Hypothalamus (tissue), 51 donors: ENCODE measurements around the gene ADGRD1.
A peak's percentile ranks its signal among the peaks of the same experiment; 100 is the strongest.

Source experiments
- DNase-seq, 51 donors: peaks; one replicate each; lab custom pipeline; 2025; lab: John Stamatoyannopoulos, UW

Gene ADGRD1

DNA sequence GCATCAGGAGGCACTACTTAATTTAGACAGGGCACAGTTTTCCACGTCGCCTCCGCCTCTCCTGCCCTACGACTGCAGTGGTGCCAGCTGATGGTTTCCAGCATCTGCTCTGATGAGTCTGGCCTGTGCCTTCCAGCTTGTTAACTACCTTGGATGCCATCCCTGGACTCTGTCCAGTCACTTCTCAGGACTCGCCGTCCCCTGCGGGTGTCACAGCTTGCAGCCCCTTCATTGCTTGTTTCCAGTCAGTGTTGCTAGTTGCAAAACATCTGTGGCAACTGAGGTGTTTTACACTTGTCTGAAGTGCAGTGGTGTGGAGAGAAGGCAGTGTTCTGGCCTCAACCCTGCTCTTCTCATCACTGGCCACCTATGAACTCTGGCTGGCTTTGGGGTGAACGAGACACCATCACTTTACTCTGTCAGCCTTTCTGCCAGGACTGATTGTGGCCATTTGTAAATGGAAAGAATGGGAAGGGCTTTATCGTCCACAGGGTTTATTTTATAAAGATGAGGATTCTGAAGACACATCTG is 8.3 kb downstream of the ADGRD1 start:
- DNase-seq, result no peak

DNA sequence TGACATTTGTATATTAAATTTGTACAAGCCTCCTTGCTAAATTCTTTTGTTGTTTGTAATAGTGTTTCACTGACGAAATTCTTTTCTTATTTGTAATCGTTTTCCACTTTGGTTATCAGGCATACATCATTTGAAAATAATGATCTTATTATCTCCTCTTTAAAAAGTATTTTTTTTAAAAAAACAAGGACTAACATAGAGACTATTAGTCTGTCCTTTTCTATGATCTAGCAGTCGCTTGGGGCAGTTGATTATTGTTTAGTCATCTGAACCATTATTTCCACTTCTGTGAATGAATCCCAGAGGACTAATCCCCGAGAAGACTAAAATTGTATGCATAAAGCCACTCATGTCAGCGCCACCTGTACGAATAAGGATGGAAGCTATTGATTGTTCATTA is 11.5 kb downstream of the ADGRD1 start:
- no peak for DNase-seq

DNA sequence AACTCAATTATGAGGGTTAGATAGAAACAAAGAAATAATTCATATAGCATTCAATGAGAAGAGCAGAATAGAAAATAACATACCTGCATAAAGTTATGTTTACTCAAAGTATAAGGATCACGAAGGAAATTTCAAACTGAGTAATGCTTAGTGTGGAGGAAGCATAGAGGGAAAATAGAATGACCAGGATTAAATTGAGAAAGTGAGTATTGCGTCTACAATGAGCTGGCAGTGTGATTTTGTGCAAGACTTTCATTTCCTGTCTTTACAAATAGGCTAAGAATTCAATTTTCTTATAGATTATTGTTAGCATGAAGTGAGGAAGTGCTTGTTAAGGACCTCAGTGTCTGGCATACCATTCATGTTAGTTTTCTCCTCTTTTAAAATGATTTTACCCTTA is 12.0 kb downstream of the ADGRD1 start:
- DNase-seq, result no peak

DNA sequence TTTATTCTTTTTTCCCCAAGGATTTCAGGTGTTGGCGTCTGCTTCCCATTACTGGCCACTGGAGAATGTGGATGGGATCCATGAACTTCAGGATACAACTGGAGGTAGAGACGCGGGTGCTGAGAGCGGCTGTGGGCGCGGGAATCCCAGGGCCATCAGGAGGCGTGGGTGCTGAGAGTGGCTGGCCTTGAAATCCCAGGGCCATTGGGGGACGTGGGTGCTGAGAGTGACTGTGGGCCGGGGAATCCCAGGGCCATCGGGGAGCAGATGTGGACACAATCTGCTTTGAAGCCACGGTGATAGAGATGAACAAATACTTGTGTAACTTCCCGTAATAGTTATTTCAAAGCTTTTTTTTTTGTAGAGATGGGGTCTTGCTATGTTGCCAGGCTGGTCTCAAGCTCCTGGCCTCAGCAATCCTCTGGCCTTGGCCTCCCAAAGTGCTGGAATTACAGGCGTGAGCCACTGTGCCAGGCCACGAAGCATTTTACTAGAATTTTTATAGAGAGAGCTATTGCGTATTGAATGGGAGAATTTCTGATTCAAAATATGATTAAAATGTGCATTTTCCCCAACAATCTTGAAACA is 12.8 kb downstream of the ADGRD1 start:
- no peak for DNase-seq

DNA sequence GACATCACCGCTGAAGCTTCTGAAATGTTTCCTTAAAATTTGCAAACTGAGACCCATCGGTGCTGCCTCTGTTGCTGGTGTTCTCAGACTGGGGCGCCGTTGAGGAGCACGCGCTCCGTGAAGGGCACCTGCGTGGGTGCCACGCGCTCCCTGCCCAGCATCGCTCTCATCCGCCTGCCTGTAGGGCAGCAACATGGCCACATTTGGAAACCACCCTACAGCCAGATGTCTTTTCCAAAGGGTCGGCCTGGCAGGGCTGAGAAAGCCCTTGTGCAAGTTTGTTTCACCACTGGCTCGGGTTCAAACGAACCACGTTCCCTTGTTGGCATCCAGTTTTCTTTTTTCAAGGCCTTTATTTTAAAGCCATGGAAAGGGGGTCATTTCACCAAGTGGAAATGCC is 13.9 kb downstream of the ADGRD1 start:
- DNase-seq, result peak in 1 of 51 donors; percentile 11

DNA sequence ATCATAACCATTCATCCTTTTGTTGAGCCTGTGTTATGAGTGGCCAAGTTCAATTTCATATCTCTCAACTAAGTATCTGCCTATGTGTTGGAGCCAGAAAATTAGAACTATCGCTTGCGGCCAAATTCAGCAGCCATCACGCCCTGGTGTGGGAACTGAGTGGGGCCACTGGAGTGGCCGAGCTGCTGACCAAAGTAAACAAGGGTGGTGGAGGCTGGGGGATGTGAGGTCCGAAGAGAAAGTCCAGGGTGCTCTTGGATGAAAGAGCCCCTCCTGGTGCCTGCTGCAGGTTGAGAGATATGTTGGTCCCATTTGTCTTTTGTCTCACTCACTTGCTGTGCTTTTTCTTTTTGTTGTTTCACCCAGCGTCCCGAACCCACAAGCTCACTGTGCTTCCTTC is 14.9 kb downstream of the ADGRD1 start:
- no peak for DNase-seq

DNA sequence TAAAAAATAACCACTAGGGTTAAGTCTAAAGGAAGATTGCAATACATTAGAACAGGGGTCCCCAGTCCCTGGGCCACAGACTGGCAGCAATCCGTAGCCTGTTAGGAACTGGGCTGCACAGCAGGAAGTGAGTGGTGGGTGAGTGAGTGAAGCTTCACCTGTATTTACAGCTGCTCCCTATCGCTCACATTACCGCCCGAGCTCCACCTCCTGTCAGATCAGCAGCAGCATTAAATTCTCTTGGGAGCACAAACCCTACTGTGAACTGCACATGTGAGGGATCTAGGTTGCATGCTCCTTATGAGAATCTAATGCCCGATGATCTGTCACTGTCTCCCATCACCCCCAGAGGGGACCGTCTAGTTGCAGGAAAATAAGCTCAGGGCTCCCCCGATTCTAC is 15.5 kb downstream of the ADGRD1 start:
- no peak for DNase-seq

DNA sequence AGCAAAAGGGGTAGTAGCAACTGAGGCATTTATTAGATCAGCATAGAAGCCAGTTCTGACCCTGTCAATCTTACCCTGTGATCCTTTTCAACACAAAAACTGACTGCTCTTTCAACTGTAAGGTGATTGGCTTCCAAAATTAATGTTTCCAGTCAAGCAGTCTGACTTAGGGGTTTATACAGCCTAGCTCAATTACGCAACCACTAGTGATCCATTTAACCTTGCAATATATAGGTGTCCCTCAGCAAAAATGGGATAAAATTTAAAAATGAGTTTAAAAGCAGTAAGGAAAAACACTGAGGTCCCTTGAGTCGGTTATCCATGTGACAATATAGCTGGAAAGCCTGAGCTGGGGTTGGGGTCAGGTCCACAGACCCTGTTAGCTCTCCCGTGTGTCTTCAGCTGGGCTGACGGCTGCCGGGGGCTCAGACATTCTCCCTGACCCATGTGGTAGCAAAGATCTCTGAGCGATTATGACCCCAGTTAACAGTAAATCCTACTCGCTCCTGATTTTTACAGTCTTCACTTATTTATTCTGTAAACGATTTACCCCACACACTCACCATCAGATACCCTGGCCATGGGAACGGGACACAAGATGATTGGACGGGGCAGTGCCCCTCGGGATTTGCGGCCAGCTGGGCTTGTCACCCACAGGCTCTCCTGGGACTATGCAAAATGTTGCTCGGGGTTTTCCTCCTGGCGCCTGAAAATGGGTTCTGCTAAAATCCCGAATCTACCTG is 16.6 kb downstream of the ADGRD1 start:
- no peak for DNase-seq

DNA sequence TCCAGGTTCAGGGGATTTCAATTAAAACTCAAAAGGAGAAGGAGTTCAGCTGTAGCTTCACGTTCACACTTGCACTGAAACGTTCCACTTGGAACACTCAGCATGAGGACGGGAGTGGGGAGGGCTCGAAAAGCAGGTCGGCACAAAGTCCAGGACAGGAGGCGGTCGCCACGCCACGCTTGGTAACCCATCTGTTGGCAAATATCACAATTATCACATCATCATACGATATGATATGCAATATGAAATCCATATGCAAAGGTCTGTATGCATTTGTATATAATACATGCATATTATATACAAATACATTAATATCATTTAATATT is 17.2 kb downstream of the ADGRD1 start:
- no peak for DNase-seq

DNA sequence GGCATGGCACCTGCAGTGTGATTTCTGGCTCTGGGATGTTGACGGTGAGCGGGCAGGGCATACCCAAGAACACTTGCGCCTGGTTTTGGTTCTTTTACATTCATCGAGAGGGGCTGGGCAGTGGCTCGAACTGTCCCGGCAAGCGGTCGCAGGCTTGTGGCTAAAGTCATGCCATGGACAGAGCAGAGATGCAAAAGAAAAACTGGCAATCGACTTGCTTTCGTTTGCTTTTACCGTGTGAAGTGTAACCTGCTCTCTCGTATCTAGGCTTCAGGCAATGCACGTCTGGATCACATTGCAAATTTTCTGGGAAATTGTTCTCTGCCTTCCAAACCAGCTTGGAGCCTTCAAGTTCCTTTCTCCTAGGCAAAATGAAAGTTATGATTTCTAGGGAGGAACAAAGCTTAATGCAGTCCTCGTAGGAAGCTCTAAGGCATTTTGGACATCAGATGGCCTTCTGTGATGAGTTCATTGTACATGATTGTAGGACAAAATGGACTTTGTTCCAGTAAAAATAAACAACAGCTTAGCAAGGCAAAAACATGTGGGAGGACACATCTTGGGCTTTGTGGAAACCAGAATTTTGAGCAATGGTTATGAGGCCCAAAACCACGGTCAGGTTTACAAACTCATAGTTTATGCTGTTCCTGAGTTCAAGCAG is 18.3 kb downstream of the ADGRD1 start:
- DNase-seq, result no peak

DNA sequence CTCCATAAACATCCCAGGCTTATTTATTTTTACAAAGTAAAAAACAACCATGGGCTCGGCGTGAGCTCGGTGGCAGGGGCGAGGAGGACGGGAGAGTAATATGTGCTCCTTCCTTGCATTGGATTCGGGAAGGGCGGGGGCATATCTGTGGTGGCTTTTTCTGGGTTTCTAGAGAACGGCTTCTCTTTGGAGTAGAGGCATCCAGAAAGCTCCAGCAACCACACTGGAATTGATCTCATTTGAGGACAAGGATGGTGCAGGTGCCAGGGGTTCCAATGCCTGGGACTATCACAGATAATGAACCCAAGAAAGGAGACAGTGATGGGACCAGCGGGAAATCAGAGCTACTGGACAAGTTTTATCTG is 18.9 kb downstream of the ADGRD1 start:
- DNase-seq, result no peak

DNA sequence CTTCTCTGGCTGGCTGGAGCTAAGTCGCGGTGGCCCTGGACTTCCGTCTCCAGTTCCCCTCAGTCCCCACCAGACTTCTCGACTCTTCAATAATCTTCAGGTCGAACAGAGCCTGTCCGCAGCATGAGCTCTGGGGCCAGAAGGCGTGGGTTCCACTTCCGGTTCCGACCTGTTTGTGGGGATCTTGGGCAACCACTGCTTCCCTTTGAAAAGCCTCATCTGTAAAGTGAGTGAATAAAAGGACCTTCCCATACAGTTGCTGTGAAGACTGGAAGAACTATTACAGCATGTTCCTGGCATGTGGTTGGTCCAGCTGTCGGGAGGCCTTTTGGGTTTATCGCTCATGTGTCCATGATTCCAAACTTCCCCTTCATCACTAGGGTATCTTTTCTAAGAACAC is 19.4 kb downstream of the ADGRD1 start:
- DNase-seq, result no peak

DNA sequence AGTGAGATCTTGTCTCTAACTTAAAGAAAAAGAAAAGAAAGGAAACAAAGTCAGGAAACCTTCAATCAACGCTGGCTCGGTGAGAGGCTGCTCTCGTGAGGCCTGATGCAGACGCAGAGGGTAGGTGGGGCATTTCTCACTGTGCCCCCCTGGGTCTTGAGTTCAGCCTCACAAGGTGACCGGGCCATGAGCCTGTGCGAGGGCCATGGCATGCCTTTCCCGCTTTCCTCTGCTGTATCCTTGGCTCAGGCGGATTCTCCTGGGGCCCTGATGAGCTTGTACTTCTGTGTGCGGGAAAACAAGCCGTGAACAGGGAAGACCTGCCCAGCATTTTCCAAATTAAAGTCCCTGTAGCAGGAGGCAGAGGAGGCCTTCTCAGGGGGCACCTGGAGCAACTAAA is 20.2 kb downstream of the ADGRD1 start:
- no peak for DNase-seq

DNA sequence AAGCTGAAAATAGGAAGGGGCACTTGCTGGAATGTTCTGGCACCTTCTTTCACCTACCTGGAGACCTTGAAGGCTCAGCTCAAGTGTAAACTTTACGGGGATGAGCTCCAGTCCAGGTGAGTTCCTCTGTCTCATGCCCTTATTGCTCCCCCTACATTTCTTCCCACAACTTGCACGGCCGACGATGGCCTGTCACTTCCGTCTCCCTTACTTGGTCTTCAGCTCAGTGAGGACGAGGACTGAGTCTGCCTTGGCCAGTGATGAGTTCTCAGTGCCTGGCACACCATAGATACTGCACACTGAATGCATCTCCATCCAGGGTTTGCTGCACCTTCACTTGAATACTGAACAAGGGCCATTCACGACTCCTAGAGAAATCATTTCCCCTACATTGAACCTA is 21.4 kb downstream of the ADGRD1 start:
- no peak for DNase-seq

DNA sequence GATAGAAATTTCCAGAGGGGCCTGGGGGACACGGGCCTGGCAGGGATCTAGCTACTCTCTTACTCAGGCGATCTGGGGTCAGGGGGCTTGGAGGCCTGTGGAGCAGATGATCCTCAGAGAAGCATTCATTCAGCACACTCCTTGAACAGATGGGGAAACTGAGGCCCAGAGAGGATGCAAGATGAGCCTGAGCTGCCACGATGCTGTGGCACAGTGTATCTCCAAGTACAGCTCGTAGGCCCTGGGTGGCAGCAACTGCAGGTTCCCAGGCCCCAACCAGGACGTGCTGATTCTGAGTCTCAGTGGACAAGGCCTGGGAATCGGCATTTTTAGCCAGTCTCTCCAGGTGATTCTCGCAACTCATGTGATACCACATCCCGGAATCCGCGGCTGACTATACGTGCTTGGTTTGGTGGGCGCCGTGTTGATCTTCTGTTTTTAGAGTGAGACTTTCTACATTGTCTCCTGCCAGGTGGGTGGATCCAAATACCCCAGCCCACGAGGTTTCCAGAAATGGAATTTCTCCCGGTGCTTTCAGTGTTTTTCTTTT is 22.5 kb downstream of the ADGRD1 start:
- no peak for DNase-seq

DNA sequence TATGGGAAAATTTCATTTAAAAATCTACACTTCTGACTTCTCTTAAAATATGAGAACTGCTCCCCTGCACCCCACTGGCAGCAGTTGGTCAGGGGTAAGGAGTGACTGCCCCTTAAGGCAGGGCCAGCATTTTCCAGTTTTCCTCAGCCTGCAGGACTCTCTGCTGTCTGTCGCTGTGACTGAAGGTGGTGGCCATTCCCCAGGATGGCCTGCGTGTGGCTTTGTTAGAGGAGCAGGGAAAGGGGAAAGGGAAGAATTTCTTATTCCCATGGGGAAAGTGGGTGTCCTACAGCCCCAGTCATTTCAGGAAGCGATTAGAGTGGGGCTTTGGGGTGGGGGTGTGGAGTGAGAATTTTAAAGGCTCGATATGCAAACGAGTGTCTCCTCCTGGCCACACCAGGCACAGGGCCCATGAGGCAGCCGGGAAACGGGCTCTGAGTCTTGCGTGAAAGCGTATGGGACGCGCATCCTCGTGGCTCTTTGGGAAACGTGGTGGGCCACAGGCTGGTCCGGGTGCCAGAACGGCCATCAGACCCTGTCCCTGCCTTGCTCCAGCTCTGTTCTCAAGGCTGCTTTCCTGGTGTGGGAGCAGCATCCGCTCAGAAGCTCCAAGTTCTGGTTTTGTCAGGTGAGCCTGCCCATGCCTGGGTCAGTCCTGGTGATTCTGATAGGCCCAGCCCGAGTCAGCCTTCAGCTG is 23.5 kb downstream of the ADGRD1 start:
- no peak for DNase-seq

DNA sequence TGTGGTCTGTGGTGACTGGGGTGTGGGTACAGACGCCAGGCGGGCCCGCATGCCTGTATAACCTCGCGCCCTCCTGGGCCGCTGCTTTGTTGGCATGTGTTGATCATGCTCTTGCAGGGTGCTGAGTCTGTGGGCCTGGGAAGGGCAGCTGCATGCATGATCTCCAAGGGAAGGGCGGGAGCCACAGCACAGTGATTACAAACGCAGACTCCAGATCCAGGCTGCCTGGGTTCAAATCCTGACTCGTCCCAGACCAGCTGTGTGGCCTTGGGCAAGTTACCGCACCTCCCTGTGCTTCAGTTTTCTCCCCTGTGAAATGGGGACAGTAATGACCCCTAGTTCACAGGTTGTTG is 24.0 kb downstream of the ADGRD1 start:
- DNase-seq, result no peak

DNA sequence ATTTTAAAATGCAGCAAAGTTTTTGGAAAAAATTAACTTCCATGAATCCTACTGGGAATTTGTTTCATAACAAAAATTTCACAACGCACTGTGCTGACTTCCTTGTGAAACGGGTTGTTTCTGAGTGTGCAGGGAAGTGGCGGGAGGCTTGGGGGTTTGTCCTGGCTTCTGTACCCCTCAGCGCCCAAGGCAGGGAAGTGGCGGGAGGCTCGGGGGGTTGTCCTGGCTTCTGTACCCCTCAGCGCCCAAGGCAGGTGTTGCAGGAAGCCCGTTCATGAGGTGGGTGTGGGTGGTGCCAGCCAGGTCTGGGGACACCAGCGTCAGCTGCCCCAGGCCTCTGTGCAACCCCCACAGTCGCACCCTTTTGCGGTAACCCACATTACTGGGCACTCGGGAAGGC is 25.1 kb downstream of the ADGRD1 start:
- no peak for DNase-seq

DNA sequence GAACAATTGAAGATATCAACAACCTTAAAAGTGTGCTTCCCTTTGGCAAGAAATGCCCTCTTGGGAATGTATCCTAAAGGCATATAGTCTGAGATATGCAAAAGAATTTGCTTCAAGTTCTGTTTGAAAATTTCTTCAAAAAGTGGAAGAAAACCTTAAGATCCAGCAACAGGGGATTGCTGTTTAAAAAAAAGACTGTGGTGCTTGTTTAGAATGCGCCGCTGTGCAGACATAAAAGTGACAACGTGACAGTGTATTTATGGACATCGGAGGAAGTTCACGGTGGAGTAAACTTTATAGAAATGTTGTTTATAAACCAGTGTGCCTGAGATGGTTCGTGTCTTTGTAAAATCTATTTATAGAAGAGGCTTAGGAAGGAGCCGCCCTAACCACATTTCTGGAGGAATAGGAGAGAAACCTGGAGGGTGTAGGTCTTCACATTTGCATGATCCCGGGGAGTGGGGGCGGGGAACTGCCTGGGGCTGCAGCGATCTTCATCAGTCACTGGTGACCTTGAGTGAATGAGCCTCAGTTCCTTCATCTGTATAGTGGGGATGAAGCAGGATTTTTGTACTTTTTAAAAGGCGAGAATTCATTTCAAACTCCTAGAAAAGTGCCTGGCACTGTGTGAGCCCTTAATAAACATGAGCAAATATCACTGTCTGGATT is 27.5 kb downstream of the ADGRD1 start:
- DNase-seq, result no peak

DNA sequence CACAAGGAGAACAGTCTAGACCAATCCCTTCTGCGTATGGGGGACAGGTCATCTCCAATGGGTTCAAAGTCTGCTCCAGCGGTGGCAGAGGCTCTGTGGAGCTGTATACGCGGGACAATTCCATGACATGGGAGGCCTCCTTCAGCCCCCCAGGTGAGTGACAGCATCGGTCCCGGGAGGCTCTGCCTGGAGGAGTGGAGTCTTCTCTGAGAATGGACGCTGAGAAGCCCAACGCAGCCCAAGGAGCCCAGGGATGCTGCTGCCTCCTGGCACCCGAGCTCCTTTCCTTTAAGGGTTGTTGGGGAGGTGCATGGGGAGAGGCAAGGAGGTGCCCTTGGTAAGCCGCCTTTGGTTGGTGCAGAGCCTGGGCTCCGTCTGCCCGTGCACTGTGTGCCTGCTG is 28.2 kb downstream of the ADGRD1 start:
- no peak for DNase-seq
